H1 (cell line): Measurements from ENCODE around the gene IFNAR2. TPM values are rescaled to one million over a fixed set of nuclear protein-coding genes. Genes with fewer than 3 reads are reported as not detected.

Experiments
- CTCF ChIA-PET: fragments of 300-600 bp; sonication (Branson Sonifier 250); formaldehyde crosslinking; loops from one replicate; lab custom pipeline; 2021; ENCODE audit not compliant: partially characterized antibody; lab: Charles Lee
- POLR2A ChIA-PET: fragments of 300-600 bp; sonication (Branson Sonifier 250); formaldehyde crosslinking; loops from one replicate; lab custom pipeline; 2021; ENCODE audit warnings: inconsistent platforms; ENCODE audit not compliant: partially characterized antibody; lab: Charles Lee
- DNase-seq, 2 experiments: peaks; one replicate each; pipeline versions ENCODE4 v3.0.0 to v3.0.0-alpha.2; 2010 to 2022; ENCODE audit warnings: low spot score in 2 of 2, low read depth in 1 of 2, mixed read lengths in 1 of 2
- FAIRE-seq: peaks from 2 replicates; lab custom pipeline; 2011; peaks lifted over from hg19 to GRCh38; lab: Jason Lieb, UNC
- H2AFZ ChIP-seq: 2 replicates; pipeline ENCODE4 v1.8.1; 2012; ENCODE audit warnings: low read length, inconsistent platforms
- H2AK5ac ChIP-seq: 2 replicates; pipeline ENCODE4 v1.6.1; 2013; ENCODE audit warnings: low read depth, low read length
- H2BK120ac ChIP-seq: replicated peaks from 2 replicates; pipeline ENCODE3; 2013; ENCODE audit warnings: low read depth, low read length, inconsistent platforms
- H2BK12ac ChIP-seq: 2 replicates; pipeline ENCODE4 v1.6.1; 2013; ENCODE audit warnings: low read depth, low read length
- H2BK15ac ChIP-seq: 2 replicates; pipeline ENCODE4 v1.6.1; 2013; ENCODE audit warnings: low read length
- H2BK20ac ChIP-seq: 2 replicates; pipeline ENCODE4 v1.6.1; 2013; ENCODE audit warnings: low read length
- H2BK5ac ChIP-seq: 2 replicates; pipeline ENCODE4 v1.6.1; 2013; ENCODE audit warnings: low read depth, low read length
- H3K14ac ChIP-seq: 2 replicates; pipeline ENCODE4 v1.6.1; 2013; ENCODE audit warnings: inconsistent platforms; ENCODE audit not compliant: insufficient read length
- H3K18ac ChIP-seq: 2 replicates; pipeline ENCODE4 v1.6.1; 2013; ENCODE audit warnings: low read length; ENCODE audit errors: extremely low read depth
- H3K23ac ChIP-seq: 2 replicates; pipeline ENCODE4 v1.6.1; 2013; ENCODE audit warnings: inconsistent platforms; ENCODE audit not compliant: insufficient read length
- H3K23me2 ChIP-seq: 2 replicates; pipeline ENCODE4 v1.6.1; 2013; ENCODE audit warnings: low read depth, low read length
- H3K27ac ChIP-seq: 2 replicates; pipeline ENCODE4 v1.6.1; 2011; ENCODE audit warnings: low read depth, low read length, inconsistent platforms
- H3K27me3 ChIP-seq, 4 experiments: replicated peaks in 1 of 4; 1 replicate in 1 of 4; 2 replicates in 3 of 4; pipeline versions ENCODE4 v1.6.1 to v1.8.1; 2011 to 2013; ENCODE audit warnings: low read length in 3 of 4, mild to moderate bottlenecking in 3 of 4, inconsistent platforms in 2 of 4, mixed read lengths in 2 of 4, moderate library complexity in 1 of 4; ENCODE audit not compliant: control insufficient read depth in 3 of 4, insufficient read depth in 3 of 4; ENCODE audit errors: extremely low read depth in 1 of 4
- H3K36me3 ChIP-seq, 4 experiments: 2 replicates each; pipeline versions ENCODE4 v1.6.1 to v1.8.1; 2011 to 2013; ENCODE audit warnings: mild to moderate bottlenecking in 4 of 4, low read length in 3 of 4, moderate library complexity in 2 of 4, control low read depth in 1 of 4, inconsistent platforms in 1 of 4; ENCODE audit not compliant: insufficient read depth in 4 of 4, control insufficient read depth in 2 of 4
- H3K4ac ChIP-seq: replicated peaks from 2 replicates; pipeline ENCODE3; 2013; ENCODE audit warnings: low read length, low read depth, mixed read lengths, inconsistent platforms; ENCODE audit not compliant: insufficient read length
- H3K4me1 ChIP-seq, 4 experiments: replicated peaks in 1 of 4; 1 replicate in 1 of 4; 2 replicates in 3 of 4; pipeline versions ENCODE4 v1.6.1 to v1.8.1; 2011 to 2013; ENCODE audit warnings: low read length in 3 of 4, inconsistent platforms in 2 of 4, mixed read lengths in 1 of 4; ENCODE audit not compliant: insufficient read depth in 4 of 4, control insufficient read depth in 3 of 4
- H3K4me2 ChIP-seq, 2 experiments: 2 replicates each; pipeline versions ENCODE4 v1.6.1 to v1.8.1; 2011 to 2013; ENCODE audit warnings: low read depth in 2 of 2, low read length in 2 of 2, control low read depth in 1 of 2, inconsistent platforms in 1 of 2, mild to moderate bottlenecking in 1 of 2; ENCODE audit not compliant: insufficient read depth in 1 of 2
- H3K4me3 ChIP-seq, 4 experiments: fragments of 200-600, 300-600 bp in 1 of 4; sonication (generic), shearing (Covaris generic), sonication (Bioruptor Twin) in 1 of 4; 2 replicates each; pipeline versions ENCODE4 v1.5.1 to v1.8.1; 2011 to 2016; ENCODE audit warnings: low read length in 4 of 4, low read depth in 3 of 4, control low read depth in 2 of 4, inconsistent platforms in 2 of 4, mild to moderate bottlenecking in 2 of 4, mixed read lengths in 1 of 4, moderate library complexity in 1 of 4; ENCODE audit not compliant: insufficient read depth in 2 of 4; ENCODE audit errors: extremely low read depth in 1 of 4
- H3K56ac ChIP-seq: replicated peaks from 2 replicates; pipeline ENCODE3; 2013; ENCODE audit warnings: low read depth, mild to moderate bottlenecking, mixed read lengths, low read length, inconsistent platforms; ENCODE audit not compliant: insufficient read length
- H3K79me1 ChIP-seq: 2 replicates; pipeline ENCODE4 v1.6.1; 2013; ENCODE audit warnings: low read depth, low read length, control low read depth
- H3K79me2 ChIP-seq, 2 experiments: 2 replicates each; pipeline versions ENCODE4 v1.6.1 to v1.8.1; 2012 to 2013; ENCODE audit warnings: low read length in 2 of 2, mild to moderate bottlenecking in 2 of 2, inconsistent platforms in 1 of 2; ENCODE audit not compliant: insufficient read depth in 2 of 2, control insufficient read depth in 1 of 2
- H3K9ac ChIP-seq, 4 experiments: replicated peaks in 1 of 4; 1 replicate in 1 of 4; 2 replicates in 3 of 4; pipeline versions ENCODE4 v1.6.1 to v1.8.1; 2011 to 2013; ENCODE audit warnings: low read depth in 3 of 4, low read length in 3 of 4, control low read depth in 2 of 4, mild to moderate bottlenecking in 2 of 4, moderate library complexity in 2 of 4, inconsistent platforms in 1 of 4; ENCODE audit errors: extremely low read depth in 1 of 4
- H3K9me3 ChIP-seq, 2 experiments: 2 replicates each; pipeline versions ENCODE4 v1.6.1 to v1.8.1; 2012 to 2013; ENCODE audit warnings: mild to moderate bottlenecking in 2 of 2, moderate library complexity in 2 of 2, control low read depth in 1 of 2, inconsistent platforms in 1 of 2, low read depth in 1 of 2, low read length in 1 of 2, mixed read lengths in 1 of 2; ENCODE audit not compliant: insufficient read depth in 2 of 2
- H4K20me1 ChIP-seq, 2 experiments: replicated peaks in 1 of 2; 2 replicates each; pipeline versions ENCODE3 to v1.8.1; 2011 to 2013; ENCODE audit warnings: inconsistent platforms in 2 of 2, low read length in 2 of 2, mild to moderate bottlenecking in 1 of 2; ENCODE audit not compliant: insufficient read depth in 2 of 2, control insufficient read depth in 1 of 2
- H4K5ac ChIP-seq: 2 replicates; pipeline ENCODE4 v1.6.1; 2013; ENCODE audit warnings: low read length, low read depth, mixed read lengths, inconsistent platforms; ENCODE audit not compliant: insufficient read length
- H4K8ac ChIP-seq: 2 replicates; pipeline ENCODE4 v1.8.0; 2013; ENCODE audit warnings: mild to moderate bottlenecking, moderate library complexity, low read length, inconsistent platforms; ENCODE audit not compliant: insufficient read depth; ENCODE audit errors: extremely low read depth
- H4K91ac ChIP-seq: replicated peaks from 2 replicates; pipeline ENCODE3; 2013; ENCODE audit warnings: low read length, mixed read lengths, inconsistent platforms; ENCODE audit not compliant: insufficient read length
- SAP30 ChIP-seq: fragments of 300-600 bp; sonication (generic); IDR thresholded peaks from 2 replicates; pipeline ENCODE4 v1.7.1; 2012; ENCODE audit warnings: low read length, moderate library complexity, mild to moderate bottlenecking, inconsistent platforms; ENCODE audit not compliant: insufficient read depth, insufficient replicate concordance
- WGBS, 2 experiments: shearing (Covaris generic) in 1 of 2; methylation state at CpG; one replicate each; pipeline versions ENCODE4 v1.1.6 to v1.1.7; 2013 to 2015; ENCODE audit warnings: low lambda C conversion rate in 2 of 2, mixed read lengths in 2 of 2, inconsistent platforms in 1 of 2, low coverage in 1 of 2, missing lambda C conversion rate in 1 of 2; ENCODE audit not compliant: insufficient replicate concordance in 2 of 2, insufficient coverage in 1 of 2, insufficient read length in 1 of 2; ENCODE audit errors: extremely low coverage in 1 of 2, missing lambda C conversion rate in 1 of 2; 5-methylcytosine and 5-hydroxymethylcytosine counted together
- polyA plus RNA-seq, 7 experiments: library from polyadenylated mRNA; depleted of rRNA in 3 of 7; stranded (reverse) in 5 of 7; unstranded in 2 of 7; fragments of >200 nt in 5 of 7; fragments of 200-250 nt in 2 of 7; gene quantifications; 1 replicate in 5 of 7; 2 replicates in 1 of 7; 4 replicates in 1 of 7; pipeline versions ENCODE4 v1.2.1 to v1.2.3, GENCODE V29; 2011 to 2013; ENCODE audit warnings: missing spikeins in 2 of 7, mixed read lengths in 2 of 7
- total RNA-seq: library from RNA; stranded (reverse); fragmentation: NEBNext Ultra II Directional; extraction: Animal tissue kit (Norgen Biotek cat#: 25700); gene quantifications from 2 replicates; pipeline ENCODE4 v1.2.1, GENCODE V29; 2021

Gene IFNAR2
- total and polyA plus RNA-seq, 2 of the 8 experiments (the other 6 are each of a cell fraction or from before 2014, with no cell fraction given) = 12.2 to 16.1 TPM

GRCh38 chr21:33268393-33268736 lies 38.6 kb downstream of the IFNAR2 start:
- Histone ChIP-seq H4K91ac (no peak overlapping the region), H3K23ac (no peak overlapping the region), H3K9me3 (no peaks in the 10 kb centered on the region), H3K18ac (no peak overlapping the region), H2AFZ (no peak overlapping the region), H3K23me2 (peaks cover 7% of the 10 kb centered on the region; the same call in 1 of the 2 replicates), H4K5ac (no peak overlapping the region), H4K8ac (no peak overlapping the region), H3K27me3 (no peaks in the 10 kb centered on the region; a peak in 1 of 7 replicates), H3K9ac (no peak overlapping the region), H2BK20ac (no peak overlapping the region), H4K20me1 (peaks cover 0 to 5% of the 10 kb centered on the region in 2 experiments), H3K4me3 (no peak overlapping the region), H2BK12ac (no peak overlapping the region), H2AK5ac (no peak overlapping the region), H3K4ac (no peak overlapping the region), H3K56ac (no peak overlapping the region), H3K36me3 (peaks cover 0 to 2% (median under 1%) of the 10 kb centered on the region in 4 experiments; a peak in 1 of 8 replicates), H3K14ac (no peak overlapping the region), H3K27ac (no peak overlapping the region), H2BK5ac (no peak overlapping the region), H2BK15ac (no peak overlapping the region), H3K4me2 (no peak overlapping the region), H3K79me2 (no peaks in the 10 kb centered on the region), H2BK120ac (no peak overlapping the region), H3K79me1 (no peaks in the 10 kb centered on the region), H3K4me1 (peaks cover 0 to 4% (median under 1%) of the 10 kb centered on the region in 4 experiments; a peak in 3 of 7 replicates)
- TF ChIP-seq SAP30 = no peak
- FAIRE-seq (no peak), DNase-seq (no peak)
- ChIA-PET CTCF (interaction anchor here (1.1 to 1.4 kb wide), 3 partner anchors 11 to 26 kb away, joined by 3 to 4 read pairs (median 3); no protein-coding TSS in a partner anchor), POLR2A (no interaction called here)
- WGBS, 2 experiments = 73% methylated on average over 7 of the region's 7 CpGs; no CpG with 5 or more reads in 1 of the 2 experiments
